Activated naive CD4-positive, alpha-beta T cell treated with anti-CD3 and anti-CD28 coated beads, Interleukin-2, amount 50 U/mL, for 72 hours (primary cell): ENCODE results near the gene DESI1. TPM values are rescaled to one million over a fixed set of nuclear protein-coding genes. Genes with fewer than 3 reads are reported as not detected.
"Not testable (repeated sequence)": the region's sequence is repeated elsewhere in the genome, so short reads cannot be mapped to it uniquely, and the experiment has no call there.

Experiments used
- ATAC-seq, 2 donors: fragments of 150-1000 bp; cut with Tn5 transposase; 2 replicates each; pipeline ENCODE4 v1.10.0; 2021; ENCODE audit warnings: mild to moderate bottlenecking in 2 of 2, moderate library complexity in 2 of 2
- DNase-seq, 2 donors: peaks; one replicate each; pipeline ENCODE4 v3.0.0; 2021 to 2022; ENCODE audit warnings: low spot score in 2 of 2
- H3K27ac Mint-ChIP-seq, 2 donors: one replicate each; pipeline ENCODE4 v1.8.0; 2022; ENCODE audit warnings: mild to moderate bottlenecking in 2 of 2, mixed read lengths in 2 of 2
- H3K36me3 Mint-ChIP-seq, 2 donors: one replicate each; pipeline ENCODE4 v1.8.0; 2022; ENCODE audit warnings: mixed read lengths in 2 of 2
- H3K9me3 Mint-ChIP-seq, 2 donors: one replicate each; pipeline ENCODE4 v1.8.0; 2022; ENCODE audit warnings: mixed read lengths in 2 of 2
- total RNA-seq, 2 donors: library from RNA; stranded (reverse); gene quantifications; one replicate each; pipeline ENCODE4 v1.2.3, GENCODE V29; 2022

The DESI1 gene
- total RNA-seq, 2 donors from 2014 or later, result 18.3 to 44.8 TPM

DNA sequence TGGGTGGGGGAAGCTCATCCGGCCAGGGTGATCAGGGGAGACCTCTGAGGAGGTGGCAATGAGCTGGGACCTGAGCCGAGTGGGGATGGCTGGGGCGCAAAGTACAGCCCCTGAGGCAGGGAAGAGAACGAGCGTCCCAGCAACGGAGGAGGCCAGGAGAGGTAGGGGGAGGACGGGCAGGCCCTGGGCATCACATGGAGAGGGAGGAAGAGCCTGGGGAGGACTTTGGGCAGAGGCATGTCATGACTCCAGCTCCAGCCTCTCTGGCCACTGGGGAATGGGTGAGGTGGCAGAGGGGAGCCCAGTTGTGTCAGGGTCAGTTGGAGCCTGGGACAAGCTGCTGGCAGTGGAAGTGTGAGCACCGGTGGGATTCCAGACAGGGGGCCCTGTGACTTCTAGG is 42.7 kb downstream of the DESI1 start:
- ATAC-seq, result no peak
- Mint-ChIP-seq H3K27ac (peak overlapping the region in 1 of 2 donors; percentile 31), H3K36me3 (no peaks in the 10 kb centered on the region), H3K9me3 (no peaks in the 10 kb centered on the region)
- no peak for DNase-seq

DNA sequence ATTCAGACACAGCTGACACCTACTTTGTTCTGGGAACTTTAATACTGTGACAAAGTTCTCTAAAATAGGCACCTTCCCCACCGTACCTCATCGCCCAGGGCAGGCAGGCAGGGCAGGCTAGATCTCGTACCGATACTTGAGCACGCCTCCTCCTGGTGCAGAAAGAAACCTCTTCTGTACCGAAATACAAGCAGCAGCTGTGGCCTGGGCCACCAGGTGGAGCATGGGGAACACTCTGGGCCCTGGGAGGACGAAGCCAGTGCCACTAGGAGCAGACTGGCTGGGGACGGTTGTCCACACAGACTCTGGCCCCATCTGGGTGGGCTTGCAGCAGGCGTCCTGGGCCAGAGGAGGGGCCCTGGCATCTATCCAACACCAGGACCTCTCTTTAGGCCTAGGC is 44.0 kb downstream of the DESI1 start:
- Mint-ChIP-seq H3K9me3 (no peaks in the 10 kb centered on the region), H3K27ac (no peak overlapping the region), H3K36me3 (no peaks in the 10 kb centered on the region)
- DNase-seq (peak in 1 of 2 donors; percentile 23), ATAC-seq (peak; percentile 55 to 66)

DNA sequence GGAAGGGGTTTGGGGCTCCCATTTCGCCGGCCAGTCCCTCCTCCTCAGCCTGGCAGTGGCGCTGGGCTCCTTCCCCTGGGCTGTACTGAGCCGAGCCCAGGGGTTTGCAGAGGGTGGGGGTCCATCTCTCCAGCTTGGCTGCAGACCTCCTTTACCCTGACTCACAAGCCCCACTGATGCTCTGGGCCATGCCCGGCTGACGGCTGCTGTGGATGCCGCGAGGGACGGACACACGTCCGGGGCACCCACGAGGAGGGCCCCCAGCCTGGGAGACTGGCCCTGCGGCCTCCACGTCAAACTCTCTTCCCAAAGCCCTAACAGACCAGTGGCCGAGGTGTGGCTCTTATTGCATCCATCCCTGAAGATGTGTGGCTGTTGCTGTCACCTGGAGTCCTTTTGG is 45.3 kb downstream of the DESI1 start:
- no peak for ATAC-seq
- H3K27ac Mint-ChIP-seq, result no peak overlapping the region
- no peaks in the 10 kb centered on the region for H3K9me3 Mint-ChIP-seq
- no peak for DNase-seq
- H3K36me3 Mint-ChIP-seq, result no peaks in the 10 kb centered on the region

DNA sequence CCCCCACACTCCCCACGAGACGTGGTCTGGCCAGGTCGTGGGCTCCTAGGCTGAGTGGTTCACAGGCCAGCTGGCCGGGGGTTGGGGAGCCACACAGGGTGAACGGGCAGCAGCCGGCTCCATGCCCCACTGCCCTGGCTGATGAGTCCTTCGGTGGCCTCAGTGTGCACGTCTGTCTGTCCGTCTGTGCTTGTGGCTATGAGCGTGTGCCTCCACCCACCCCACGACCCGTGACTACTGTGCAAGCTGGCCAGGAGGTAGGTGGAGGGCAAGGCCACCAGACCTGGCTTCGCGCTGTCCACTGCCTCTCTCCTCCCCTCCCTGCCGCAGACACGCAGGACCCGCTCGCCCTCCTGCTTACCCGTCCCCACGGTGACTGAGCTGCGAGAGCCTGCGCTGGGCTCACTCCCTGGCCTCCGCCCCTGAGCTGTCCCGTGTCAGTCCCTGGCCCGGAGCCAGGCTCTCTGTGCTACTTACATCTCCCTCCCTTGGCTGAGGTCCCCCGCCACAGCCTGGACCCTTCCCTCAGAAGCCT is 45.9 kb downstream of the DESI1 start:
- ATAC-seq (no peak), DNase-seq (no peak)
- no peaks in the 10 kb centered on the region for H3K36me3 Mint-ChIP-seq
- no peaks in the 10 kb centered on the region for H3K9me3 Mint-ChIP-seq
- no peak overlapping the region for H3K27ac Mint-ChIP-seq

DNA sequence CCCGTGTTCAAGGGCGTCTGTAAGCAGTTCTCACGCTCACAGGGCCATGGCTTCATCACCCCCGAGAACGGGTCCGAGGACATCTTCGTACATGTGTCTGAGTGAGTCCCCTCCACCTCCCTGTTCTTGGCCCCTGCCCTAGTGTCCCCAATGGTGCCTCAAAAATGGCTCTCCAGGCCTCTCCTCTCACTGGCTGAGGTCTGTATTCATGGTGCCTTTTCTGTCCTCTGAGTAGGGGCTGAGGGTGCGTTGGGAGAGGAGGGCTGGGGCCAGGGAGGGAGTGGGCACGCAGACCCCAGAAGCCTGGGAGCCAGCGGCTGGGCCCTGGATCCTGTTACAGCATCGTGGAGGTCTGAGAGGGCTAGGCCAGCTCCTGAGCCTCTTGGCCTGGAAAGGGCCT is 47.2 kb downstream of the DESI1 start:
- no peak for ATAC-seq
- no peaks in the 10 kb centered on the region for H3K36me3 Mint-ChIP-seq
- H3K9me3 Mint-ChIP-seq, result no peaks in the 10 kb centered on the region

DNA sequence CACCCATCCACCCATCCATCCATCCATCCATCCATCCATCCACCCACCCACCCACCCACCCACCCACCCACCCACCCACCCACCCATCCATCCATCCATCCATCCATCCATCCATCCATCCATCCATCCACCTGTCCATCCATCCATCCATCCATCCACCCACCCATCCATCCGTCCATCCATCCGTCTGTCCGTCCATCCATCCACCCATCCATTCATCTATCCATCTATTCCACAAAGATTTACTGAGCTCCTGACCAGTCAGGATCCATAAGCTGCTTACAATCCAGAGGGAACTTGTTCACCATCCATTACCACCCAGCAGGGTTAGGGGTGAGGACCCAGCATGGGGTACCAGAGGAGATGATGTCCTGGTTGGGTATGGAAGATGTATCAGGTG is 48.5 kb downstream of the DESI1 start:
- not testable (repeated sequence) for ATAC-seq, H3K9me3 Mint-ChIP-seq, H3K36me3 Mint-ChIP-seq, DNase-seq
- peak overlapping the region in 1 of 2 donors; percentile 33 for H3K27ac Mint-ChIP-seq

More for the DNA sequence above, 47.2 kb downstream of the DESI1 start:
- no peak for DNase-seq
- H3K27ac Mint-ChIP-seq, result no peak overlapping the region

DNA sequence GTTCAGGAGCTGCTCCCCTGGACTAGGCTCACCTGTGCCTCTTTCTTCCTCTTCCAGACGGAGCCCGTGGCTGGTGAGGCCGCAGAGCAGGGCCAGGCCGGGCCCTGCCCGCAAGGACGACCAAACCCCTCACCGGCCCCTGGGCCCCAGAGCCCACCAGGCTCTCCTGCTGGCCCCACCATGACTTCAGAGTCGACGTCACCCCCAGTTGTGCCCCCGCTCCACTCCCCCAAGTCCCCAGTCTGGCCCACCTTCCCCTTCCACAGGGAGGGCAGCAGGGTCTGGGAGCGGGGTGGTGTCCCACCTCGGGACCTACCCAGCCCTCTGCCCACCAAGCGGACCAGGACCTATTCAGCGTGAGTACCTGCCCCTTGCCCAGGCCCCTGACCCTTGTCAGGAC is 49.1 kb downstream of the DESI1 start:
- no peaks in the 10 kb centered on the region for H3K9me3 Mint-ChIP-seq
- no peak for DNase-seq
- ATAC-seq, result no peak
- no peaks in the 10 kb centered on the region for H3K36me3 Mint-ChIP-seq
- peak overlapping the region in 1 of 2 donors; percentile 33 for H3K27ac Mint-ChIP-seq

DNA sequence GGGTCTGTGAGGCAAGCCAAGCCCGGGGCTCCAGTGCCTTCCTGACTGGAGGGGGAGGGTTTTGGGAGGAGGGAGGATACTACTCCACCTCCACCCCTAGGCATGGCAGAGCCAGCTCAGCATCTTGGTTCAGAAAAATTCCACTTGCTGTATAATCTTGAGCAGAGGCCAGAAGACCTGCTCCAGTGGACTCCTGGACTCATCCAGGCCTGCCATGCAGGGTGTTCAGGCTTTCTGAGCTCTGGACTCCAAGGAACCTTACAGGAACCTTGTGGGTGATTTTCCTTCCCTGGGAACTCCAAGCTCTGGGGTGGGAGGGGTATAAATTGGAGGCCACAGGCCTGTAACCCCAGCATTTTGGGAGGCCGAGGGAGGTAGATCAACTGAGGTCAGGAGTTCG is 50.6 kb downstream of the DESI1 start:
- Mint-ChIP-seq H3K9me3 (no peaks in the 10 kb centered on the region), H3K27ac (no peak overlapping the region)
- ATAC-seq, result no peak

DNA sequence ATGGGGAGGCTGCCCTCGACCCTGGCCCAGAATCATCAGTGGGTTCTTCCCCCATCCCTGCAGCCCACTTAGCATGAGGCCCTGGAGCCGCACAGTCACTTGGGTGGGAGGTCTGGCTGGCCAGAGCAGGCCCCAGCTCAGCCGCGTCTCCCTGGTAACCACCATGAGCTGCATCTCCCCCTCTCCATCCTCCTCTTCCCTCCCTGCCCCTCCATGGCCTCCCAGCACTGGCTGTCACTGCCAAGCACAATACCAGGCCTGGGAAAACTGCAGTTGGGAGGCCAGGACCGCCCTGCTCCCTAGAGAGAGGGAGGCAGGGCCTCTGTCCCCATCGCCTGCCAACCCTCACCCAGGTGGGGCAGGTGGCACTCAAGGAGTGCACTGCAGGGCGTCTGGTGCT is 52.0 kb downstream of the DESI1 start:
- no peaks in the 10 kb centered on the region for H3K9me3 Mint-ChIP-seq
- H3K27ac Mint-ChIP-seq, result no peak overlapping the region
- H3K36me3 Mint-ChIP-seq, result no peaks in the 10 kb centered on the region
- no peak for DNase-seq
- no peak for ATAC-seq

More for the DNA sequence above, 50.6 kb downstream of the DESI1 start:
- no peak for DNase-seq
- H3K36me3 Mint-ChIP-seq, result no peaks in the 10 kb centered on the region

DNA sequence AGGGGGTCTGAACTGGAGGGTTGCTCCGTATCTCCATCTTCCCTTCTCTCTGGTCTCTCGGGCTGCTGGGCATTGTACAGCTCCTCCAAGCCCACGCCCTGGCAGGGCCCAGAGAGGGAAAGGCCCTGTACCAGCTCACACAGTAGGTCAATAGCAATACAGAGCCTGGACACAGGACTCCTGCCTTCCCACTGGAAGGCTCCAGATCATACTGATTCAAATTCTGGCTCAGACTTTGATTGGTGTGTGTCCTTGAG is 53.4 kb downstream of the DESI1 start:
- ATAC-seq (no peak), DNase-seq (no peak)
- no peak overlapping the region for H3K27ac Mint-ChIP-seq
- H3K9me3 Mint-ChIP-seq, result no peaks in the 10 kb centered on the region
- no peaks in the 10 kb centered on the region for H3K36me3 Mint-ChIP-seq

DNA sequence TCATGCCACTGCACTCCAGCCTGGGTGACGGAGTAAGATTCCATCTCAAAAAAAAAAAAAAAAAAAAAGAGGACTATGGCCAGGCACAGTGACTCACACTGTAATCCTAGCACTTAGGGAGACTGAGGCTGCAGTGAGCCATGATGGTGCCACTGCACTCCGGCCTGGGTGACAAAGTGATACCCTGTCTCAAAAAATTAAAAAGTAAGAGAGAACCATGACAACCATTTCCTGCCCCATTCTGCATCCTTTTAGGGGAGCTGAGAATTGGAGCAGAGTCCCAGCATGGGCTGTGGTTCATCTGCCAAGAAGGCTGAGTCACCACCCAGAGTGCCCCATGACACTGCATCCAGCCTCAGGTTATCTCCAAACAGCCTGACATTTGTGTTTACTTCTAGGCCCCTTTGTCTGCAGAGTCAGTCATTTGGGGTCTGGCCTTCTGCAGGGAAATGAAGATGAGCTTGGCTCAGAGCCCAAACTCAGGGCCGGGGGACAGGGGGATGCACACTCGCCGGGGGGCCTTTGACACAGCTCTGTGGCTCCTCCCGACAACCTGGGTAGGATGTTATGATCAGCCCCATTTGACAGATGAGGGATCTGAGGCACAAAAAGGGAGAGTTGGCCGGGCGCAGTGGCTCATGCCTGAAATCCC is 55.3 kb downstream of the DESI1 start:
- ATAC-seq, result peak; percentile 89 to 91
- no peaks in the 10 kb centered on the region for H3K9me3 Mint-ChIP-seq
- DNase-seq, result no peak
- H3K27ac Mint-ChIP-seq, result peak overlapping the region in 1 of 2 donors; percentile 48
- H3K36me3 Mint-ChIP-seq, result no peaks in the 10 kb centered on the region

DNA sequence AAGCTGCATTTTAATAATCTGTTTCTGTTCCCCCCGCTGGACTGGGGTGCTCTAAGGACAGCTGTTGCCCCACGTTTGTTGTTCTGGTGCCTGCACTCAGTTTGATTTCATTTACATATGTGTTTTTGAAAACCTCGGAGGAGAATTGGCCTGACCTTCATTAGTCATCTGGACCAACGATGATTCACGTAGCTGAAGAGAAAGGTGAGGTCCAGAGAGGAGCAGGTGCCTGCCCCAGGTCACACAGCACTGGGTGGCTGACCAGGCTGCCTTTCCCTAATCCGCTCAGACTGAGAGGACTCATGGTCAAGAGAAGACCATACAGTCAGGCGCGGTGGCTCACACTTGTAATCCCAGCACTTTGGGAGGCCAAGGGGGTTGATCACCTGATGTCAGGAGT is 56.3 kb downstream of the DESI1 start:
- peak overlapping the region in 1 of 2 donors; percentile 48 for H3K27ac Mint-ChIP-seq
- no peaks in the 10 kb centered on the region for H3K36me3 Mint-ChIP-seq
- no peak for DNase-seq
- no peaks in the 10 kb centered on the region for H3K9me3 Mint-ChIP-seq
- no peak for ATAC-seq

DNA sequence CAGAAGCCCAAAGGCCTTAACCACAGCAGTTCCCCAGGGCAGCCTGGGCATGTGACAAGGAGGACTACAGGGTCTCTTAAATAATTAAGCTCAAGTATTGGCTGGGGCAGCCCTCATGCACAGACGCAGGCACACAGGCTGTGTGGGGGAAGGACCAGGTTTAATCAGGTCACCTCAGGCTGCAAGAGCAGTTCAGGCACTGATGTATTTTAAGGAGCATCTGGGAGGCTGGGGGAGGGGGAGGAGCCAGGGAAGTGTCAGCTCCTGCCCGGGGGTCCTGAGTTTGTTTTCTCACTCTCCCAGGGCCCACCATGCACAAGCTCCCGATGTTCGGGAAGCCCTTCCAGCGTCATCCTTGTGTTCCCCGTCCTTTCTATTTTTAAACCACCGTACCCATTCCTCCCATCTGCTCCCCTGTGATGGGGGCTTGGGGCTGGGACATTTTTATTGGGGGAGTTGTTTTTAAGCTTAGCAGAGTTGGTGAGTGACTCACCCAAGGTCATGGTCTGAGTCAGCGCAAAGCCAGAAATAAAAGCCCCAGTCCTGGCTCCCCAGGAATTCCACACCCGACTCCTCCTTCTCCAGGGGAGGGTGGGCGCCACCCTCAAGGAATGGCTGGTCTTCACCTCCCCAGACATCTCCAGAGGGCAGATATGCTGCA is 57.7 kb downstream of the DESI1 start:
- H3K27ac Mint-ChIP-seq, result no peak overlapping the region

DNA sequence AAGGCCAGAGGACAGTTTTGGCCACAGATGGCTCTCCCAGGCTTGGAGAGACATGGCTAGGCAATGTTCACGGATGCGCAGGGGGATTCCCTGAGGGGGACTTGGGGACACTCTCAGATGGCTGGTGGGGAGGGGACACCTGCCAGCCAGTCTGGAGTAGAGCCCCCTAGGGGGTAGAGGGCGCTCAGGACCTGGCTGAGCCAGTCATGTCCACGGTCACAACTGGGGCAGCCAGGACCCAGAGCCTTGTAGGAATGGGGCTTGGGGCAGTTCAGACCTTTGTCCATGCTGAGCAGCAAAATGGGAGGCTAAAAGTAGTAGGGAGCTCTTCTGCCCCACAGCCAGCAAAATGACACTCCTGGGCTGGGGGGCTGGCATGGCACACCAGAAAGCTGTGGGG is 58.4 kb downstream of the DESI1 start:
- DNase-seq (no peak), ATAC-seq (no peak)
- H3K27ac Mint-ChIP-seq, result no peak overlapping the region
- H3K36me3 Mint-ChIP-seq, result no peaks in the 10 kb centered on the region
- no peaks in the 10 kb centered on the region for H3K9me3 Mint-ChIP-seq

More for the DNA sequence above, 57.7 kb downstream of the DESI1 start:
- no peaks in the 10 kb centered on the region for H3K36me3 Mint-ChIP-seq
- no peaks in the 10 kb centered on the region for H3K9me3 Mint-ChIP-seq
- DNase-seq, result no peak
- no peak for ATAC-seq

DNA sequence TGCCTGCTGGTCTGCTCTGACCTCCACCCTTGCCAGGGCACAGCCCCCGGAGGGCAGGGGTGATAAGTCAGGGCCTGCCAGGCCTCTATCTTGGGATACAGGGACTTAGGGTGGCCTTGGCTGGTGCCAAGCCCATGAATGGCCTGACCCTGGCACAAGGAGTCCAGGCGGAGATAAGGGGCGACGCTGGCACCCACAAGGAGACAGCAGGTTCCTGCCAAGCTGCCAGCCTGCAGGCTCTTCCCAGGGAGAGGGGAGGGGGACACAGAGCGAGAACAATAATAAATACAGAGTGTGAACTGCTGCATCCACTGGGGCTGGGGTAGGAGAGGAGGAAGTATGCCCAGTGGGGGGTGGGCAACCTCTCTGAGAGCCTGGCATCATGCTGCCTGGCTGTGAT is 59.1 kb downstream of the DESI1 start:
- DNase-seq, result no peak
- Mint-ChIP-seq H3K36me3 (no peaks in the 10 kb centered on the region), H3K27ac (no peak overlapping the region), H3K9me3 (no peaks in the 10 kb centered on the region)
- ATAC-seq, result no peak

DNA sequence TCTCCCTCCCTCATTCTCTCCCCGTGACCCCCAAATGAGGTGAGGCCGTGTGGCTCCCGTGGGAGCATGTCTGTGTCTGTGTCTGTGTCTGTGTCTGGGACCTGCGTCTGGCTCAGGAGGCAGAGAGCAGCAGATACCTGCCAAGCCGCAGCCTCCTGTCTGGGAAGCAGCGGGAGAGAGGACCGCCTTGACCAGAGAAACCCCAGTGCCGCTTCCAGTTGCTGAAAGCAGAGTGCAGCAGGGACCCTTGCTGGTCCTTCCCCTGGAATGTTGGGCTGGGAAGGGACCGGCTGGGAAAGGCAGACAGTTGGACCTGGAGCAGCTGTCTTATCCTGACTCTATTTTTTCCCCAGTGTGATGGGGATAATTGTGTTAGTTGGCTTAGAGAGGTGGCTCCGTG is 59.5 kb downstream of the DESI1 start:
- no peak overlapping the region for H3K27ac Mint-ChIP-seq
- ATAC-seq, result no peak
- no peaks in the 10 kb centered on the region for H3K9me3 Mint-ChIP-seq

DNA sequence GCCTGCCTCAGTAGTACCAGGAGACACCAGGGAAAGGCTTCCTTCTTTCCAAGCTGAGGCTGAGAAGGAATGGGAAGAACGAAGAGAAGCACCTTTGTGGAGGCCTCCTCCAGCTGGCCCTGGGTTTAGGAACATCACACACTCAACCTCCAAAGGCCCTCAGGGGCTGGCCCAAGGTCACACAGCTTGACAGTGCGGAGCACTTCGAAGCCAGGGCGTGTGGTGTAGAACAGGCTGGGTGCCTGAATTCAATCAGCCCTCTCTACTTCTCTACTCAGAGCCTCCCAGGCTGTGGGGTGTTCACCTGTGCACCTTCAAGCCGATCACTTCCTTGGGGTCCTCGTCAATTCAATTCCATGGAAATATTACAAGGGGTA is 60.8 kb downstream of the DESI1 start:
- no peak for ATAC-seq
- H3K27ac Mint-ChIP-seq, result no peak overlapping the region
- no peaks in the 10 kb centered on the region for H3K9me3 Mint-ChIP-seq
- H3K36me3 Mint-ChIP-seq, result no peaks in the 10 kb centered on the region
- no peak for DNase-seq

More for the DNA sequence above, 59.5 kb downstream of the DESI1 start:
- H3K36me3 Mint-ChIP-seq, result no peaks in the 10 kb centered on the region
- DNase-seq, result no peak

DNA sequence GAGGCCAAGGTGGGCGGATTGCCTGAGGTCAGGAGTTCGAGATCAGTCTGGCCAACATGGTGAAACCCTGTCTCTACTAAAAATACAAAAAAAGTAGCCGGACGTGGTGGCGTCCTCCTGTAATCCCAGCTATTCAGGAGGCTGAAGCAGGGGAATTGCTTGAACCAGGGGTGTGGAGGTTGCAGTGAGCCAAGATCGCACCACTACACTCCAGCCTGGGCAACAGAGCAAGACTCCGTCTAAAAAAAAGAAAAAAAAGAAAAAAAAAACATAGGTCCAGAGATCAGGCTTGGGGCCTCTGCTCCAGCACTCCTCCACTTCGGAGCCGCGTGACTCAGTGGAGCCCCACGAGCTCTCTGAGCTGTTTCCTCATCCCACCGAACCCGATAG is 62.6 kb downstream of the DESI1 start:
- not testable (repeated sequence) for ATAC-seq, H3K27ac Mint-ChIP-seq, DNase-seq, H3K36me3 Mint-ChIP-seq, H3K9me3 Mint-ChIP-seq
